GM19351 (cell line): Measurements from ENCODE around the gene DNMT3L.
A peak's percentile ranks its signal among the peaks of the same experiment; 100 is the strongest.
"Not testable (repeated sequence)": the region's sequence is repeated elsewhere in the genome, so short reads cannot be mapped to it uniquely, and the experiment has no call there.

Experiments used
- ATAC-seq: cut with Tn5 transposase; IDR thresholded peaks from one replicate; pipeline ENCODE4 v1.9.1; 2021; ENCODE audit warnings: mild to moderate bottlenecking, moderate library complexity; ENCODE audit not compliant: unreplicated experiment

Gene DNMT3L

DNA sequence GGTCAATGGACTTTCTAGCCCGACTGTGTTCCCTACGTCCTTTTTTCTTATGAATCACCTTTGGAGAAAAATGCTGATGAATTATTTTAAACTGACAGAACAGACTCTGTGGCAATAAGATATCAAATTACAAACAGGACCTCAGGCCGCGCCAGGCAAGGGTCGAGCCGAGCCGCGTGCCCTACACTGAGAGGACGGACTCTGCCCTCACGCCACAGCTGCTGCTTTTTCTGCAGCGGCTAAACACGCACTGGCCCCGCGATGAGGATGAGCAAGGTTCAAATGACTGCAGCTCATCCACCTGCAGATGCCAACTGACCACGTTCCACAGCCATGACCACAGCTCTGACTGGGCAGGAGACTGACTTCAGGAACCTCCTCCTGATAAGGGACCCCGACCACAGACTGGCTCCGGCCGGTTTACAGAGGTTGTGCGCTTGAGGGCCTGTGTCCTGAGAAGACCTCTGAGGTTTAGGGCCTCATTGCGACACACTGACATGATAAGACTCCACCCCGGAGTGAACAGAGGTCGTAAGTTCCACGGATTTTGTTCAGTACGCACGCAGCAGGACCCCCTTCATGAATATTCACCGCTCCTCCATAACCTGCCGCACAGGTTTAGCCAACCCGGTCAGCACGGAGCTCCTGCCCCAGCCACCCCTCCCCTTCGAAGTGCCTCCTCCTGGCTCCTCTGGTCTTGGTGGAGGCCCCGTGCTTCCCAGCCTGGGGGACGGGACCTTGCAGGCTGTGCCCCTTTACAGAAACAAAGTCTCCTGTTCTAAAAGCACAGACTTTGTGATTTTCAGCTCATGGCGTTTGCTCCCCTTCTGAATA, 12.3 kb downstream of the DNMT3L start:
- not testable (repeated sequence) for ATAC-seq

DNA sequence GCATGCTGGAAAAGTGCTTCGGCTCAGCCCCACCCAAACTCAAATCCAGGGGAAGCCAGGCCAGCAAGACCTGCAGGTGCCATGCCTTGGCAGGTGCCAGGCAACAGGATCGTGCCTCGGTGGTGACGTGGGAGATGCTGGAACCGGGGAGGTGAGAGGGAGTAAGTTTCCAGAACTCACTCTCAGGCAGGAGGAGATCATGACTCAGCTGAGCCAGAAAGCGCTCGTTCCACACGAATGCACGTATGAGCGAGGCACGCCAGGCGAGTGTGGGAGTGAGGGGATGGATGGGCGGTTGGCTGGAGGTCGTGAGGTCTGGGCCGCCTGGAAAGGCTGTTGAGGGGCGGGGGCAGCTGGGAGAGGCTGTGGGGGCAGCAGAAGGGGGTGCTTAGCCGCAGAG, 13.8 kb downstream of the DNMT3L start:
- not testable (repeated sequence) for ATAC-seq

DNA sequence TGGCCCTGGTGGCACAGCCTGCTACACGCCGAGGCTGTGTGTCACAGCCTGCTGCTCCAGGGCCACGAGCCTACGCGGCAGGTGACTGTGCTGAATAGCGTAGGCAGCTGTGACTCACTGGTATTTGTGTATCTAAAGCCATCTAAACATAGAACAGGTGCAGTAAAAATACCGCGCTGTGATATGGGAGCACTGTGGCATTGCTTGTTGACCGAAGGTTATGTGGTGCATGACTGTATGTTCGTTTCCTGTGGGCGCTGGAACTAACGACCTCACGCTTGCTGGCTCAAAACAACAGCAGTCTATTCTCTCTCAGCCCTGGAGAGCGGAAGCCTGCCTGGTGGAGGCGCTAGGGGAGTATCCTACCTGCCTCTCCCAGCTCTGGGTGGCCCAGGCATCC, 17.7 kb downstream of the DNMT3L start:
- ATAC-seq, result peak; percentile 47

DNA sequence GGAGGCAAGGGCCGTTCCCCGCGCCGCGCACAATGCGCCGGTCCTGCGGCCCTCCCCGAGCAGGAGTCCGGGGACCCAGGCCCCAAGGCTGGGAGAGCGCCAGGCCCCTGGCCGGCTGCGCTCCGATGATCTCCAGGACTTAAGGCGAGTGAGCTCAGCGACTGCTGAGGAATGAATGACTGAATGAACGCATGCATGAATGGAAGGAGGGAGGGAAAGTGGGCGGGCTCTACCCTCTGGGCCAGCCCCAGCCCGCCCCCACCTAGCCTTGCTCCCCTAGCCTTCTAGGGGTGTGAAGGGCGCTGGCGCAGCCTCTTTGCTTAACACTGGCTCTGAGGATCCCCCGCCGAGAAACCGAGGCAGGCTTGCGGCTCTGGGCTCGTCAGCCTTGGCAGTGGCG, 20.4 kb downstream of the DNMT3L start:
- ATAC-seq, result peak; percentile 34

DNA sequence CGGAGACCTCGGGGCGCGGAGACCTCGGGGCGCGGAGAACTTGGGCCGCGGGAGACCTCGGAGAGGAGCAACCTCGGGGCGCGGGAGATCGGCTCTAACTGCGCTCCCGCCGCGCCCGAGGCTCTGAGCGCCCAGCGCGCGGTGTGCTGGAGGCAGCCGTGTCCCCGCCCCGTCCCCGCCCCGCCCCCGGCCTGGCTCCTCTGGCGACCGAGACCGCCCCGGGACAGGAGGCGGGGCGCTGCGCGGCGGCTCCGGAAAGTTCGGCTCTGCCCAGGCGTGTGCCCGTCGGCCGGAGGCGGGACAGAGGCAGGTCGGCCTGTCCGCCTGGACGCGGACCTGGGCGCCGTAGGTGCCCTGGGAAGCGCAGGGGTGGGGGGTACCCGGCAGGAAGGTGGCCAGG, 20.9 kb downstream of the DNMT3L start, which contains the start of gene ICOSLG:
ICOSLG (minus strand) TSS at position 102 of the 400 bp plus-strand sequence. CDS start 126 bp downstream, outside the sequence.
- peak; percentile 38 for ATAC-seq

DNA sequence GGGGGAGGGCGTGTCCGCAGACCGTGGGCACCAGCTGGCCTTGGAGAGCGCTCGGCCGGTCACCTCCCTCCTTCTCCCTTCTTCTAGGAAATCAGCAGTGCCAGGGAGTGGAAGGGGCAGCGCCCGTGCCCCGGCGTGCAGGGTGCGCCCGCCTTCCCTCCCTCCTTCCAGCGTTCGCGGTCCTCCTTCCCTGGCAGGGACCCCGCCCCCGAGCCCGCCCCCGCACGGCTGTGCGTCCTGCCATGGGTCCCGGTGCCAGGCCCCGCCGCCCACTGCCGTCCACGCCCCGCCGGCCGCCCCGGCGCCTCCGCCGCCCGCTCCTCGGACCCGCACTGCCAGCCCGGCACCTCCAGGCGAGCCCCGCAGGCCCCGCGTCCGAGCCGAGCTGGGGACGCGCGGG, 21.3 kb downstream of the DNMT3L start:
- ATAC-seq, result not testable (repeated sequence)

DNA sequence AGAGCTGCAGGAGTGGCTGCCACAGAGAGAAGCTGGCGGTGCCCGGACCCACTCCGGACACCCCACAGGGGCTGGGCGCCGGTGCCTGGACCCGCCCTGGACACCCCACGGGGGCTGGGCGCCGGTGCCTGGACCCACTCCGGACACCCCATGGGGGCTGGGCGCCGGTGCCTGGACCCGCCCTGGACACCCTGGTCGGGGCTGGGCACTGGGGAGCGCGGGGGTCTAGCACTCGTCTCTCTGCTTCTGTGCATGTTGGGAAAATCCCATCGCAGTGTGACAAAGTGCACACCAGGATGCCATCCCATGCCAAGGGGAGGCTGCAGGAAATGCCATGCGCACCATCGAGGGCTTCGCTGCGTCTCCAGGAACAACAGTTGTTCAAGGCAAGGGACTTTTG, 32.1 kb downstream of the DNMT3L start:
- not testable (repeated sequence) for ATAC-seq

DNA sequence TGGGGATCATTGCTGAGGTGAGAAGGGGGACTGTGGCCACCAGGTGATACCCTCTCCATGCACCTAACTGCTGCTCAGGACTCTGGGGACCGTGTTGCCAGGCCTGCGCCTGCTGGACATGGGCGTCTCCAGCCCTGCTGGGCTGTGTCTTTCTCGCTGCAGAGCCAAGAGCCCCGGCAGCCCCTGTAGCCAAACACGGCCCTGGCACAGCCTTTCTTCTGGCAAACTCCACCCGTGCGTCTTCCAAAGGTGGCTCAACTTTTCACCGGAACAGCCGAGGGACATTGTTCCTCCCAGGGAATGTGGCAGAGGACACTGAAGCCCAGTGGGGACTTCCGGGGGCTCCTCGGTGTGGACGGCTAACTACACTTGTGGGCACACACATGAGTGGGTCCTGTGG, 33.6 kb downstream of the DNMT3L start:
- ATAC-seq, result not testable (repeated sequence)

DNA sequence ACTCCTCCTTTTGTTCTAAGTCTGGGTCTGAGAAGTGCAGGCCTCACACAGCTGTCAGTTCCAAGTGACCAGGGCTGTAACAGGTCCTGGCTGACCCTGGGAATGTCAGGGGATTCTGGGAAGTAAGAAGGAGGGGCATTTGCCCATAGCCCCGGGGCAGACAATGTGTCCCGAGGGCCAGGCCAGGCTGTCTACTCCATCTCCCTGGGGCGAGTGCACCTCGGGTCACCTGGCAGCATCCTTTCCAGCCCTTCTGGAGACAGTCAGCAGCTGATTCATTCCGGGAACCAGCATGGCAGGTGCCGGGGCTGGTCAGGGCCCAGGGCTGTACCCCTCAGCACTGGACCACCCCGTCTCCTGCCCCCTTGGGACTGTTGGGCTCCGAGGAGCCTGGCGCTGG, 34.1 kb downstream of the DNMT3L start:
- not testable (repeated sequence) for ATAC-seq

DNA sequence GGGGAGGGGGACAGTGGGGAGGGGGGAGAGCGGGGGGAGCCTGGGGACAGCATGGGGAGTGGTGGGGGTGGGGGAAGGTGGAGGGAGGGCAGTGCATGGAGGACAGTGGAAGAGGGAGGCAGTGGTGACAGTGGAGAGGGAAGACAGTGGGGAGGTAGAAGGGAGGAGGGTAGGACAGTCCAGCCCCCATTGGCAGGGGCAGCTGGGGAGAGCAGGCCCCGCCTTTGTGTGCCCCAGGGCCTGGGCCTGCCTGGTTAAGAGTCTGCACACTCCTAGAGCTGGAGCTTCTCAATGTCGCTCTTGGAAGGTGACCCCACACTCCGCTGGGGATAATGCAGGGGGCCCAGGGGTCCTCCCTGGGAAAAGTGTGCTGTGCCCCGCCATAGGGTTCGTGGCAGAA, 36.1 kb downstream of the DNMT3L start:
- not testable (repeated sequence) for ATAC-seq

DNA sequence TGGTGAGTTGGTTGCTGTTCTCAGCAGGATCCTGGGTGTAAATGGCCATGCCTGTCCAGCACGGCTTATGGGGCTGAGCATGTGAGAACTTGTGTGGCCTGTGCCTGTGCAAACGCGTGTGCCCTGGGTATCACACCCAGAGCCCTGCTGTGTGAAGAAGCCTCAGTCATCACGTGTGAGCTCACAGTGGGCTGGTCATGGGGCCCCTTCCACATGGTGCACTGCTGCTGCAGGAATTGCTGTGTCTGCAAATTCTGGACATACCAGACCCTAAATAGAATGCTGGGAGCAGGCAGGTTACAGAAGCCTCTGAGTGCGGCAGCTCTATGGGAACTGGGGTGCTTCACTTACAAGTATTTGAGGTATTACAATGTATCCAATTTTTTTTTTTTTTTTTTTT, 38.4 kb downstream of the DNMT3L start:
- ATAC-seq, result not testable (repeated sequence)

DNA sequence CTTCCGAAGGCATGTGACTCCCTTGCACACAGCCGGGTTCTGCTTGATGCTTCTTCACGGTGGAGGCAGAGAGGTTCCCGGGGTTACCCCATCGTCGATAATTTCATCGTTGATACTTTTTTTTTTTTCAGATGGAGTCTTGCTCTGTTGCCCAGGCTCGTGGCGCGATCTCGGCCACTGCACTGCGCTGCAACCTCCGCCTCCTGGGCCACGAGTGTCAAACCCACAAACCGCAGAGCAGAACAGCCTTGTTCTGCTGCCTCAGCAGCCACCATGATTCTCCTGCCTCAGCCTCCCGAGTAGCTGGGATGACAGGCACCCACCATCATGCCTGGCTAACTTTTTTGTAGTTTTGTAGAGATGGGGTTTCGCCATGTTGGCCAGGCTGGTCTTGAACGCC, 41.0 kb downstream of the DNMT3L start:
- ATAC-seq, result not testable (repeated sequence)

DNA sequence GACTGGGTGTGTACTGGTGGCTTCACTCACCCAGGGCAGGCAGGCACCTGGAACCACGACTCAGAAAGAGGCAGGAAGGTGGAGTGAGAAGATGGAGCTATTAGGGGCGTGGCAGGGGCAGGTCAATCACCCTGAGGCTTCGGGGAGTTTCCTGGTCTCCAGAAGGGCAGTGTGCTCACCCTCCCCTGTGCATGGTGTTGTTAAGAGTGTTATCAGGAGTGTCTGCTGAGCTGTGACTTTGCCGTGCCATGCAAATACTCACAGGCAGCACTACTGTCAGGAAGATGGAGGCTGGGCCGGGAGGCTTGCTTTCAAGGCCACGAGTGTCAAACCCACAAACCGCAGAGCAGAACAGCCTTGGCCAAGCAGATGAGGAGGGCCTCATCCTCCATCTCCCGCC, 43.2 kb downstream of the DNMT3L start:
- ATAC-seq, result not testable (repeated sequence)

DNA sequence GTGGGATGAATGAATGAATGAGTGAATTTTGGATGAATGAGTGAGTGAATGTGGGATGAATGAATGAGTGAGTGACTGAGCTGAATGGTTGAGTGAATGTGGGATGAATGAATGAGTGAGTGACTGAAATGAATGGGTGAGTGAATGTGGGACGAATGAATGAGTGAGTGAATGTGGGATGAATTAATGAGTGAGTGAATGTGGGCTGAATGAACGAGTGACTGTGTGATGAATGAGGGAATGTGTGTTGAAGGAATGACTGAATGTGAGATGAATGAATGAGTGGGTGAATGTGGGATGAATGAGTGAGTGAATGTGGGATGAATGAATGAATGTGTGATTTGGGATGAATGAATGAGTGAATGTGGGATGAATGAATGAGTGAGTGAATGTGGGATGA, 49.7 kb downstream of the DNMT3L start:
- ATAC-seq, result not testable (repeated sequence)

DNA sequence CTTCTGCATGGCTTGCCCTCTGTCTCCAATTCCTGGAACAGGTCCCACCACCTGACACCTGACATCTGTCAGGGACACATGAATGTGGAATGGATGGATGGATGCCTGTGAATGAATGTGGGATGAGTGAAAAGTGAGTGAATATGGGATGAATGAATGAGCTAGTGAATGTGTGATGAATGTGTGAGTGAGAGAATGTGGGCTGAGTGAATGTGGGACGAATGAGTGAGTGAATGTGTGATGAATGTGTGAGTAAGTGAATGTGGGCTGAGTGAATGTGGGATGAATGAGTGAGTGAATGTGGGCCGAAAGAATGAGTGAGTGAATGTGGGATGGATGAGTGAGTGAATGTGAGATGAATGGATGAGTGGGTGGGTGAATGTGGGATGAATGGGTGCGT, 50.1 kb downstream of the DNMT3L start:
- ATAC-seq, result not testable (repeated sequence)

DNA sequence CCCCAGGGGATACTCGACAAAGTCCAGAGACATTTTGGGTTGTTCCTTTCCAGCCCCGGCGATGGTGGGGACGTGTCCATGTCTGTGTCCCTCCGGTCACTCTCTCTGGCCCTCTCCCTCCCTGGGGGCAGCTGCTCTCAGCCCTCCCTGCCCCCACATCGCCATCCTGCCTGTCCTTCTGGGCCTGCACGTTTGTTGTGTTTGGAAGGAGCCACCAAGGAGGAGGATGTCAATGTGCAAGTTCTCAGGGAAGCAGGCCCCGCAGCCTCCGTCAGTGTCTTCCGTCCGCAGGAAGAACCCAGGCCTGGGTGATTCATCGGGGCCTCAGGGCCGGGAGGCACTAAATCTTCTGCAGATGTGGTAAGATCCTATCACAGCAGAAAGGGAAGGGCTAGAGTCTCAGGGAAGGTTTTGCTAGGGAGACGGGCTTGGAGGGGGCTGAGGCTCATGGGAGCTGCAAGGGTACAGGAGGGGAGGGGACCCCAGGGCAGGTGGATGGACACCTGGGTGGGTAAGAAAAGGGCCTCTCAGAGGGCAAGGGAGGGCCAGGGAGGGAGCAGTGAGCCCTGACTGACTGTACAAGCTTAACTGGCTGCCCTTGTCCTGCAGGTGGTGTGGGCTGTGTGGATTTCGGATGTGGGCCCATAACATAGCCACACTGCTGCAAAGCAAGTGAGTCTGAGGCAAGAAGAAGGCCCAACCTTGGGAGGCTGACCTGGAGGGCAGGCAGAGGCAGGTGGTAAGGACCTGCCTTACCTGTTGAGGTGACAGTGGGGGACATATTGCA, 53.6 kb downstream of the DNMT3L start:
- ATAC-seq, result not testable (repeated sequence)

DNA sequence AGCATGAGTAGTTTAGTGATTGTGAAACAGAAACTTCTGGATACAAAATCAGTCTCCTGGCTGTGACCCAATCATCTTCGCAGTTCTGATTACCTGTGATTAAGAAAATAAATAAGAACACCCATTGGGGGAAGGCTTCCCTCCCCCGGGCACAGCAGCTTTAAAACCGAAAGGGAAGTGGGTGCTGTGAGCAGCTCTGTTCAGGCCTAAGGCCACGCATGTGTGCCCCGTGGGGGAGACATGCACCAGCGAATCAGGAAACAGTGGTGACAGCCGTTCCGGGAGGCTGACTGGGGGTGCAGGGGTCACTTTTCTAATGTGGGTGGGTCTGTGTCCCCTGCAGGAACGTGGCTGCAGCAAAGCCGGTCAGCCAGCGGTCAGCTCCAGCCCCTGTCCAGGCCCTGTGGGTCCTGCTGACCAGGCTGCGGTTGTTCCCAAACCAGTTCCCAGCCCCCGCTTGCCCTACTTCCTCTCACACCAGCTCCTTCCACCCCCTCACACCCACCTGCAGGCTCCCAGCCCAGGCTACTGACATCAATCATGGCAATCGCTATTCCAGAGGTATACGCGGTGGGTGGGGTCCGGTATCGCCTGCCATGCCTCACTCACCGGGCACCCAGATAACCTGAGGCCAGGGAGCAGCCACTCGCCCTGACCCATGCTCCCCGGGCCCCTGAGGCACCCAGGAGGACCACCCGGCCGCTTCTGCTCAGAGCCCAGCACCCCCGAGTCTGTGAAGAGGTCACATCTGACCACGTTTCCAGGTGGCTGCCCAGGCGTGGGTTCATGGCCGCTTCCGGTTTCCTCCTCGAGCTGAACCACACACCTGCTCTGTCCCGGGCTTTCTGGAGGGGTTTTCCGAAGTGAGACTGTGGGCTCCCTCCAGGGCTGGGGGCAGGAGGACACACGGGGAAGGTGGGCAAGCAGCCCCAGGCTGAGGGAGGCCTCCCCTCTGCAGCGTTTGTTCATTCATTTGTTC, 54.7 kb downstream of the DNMT3L start:
- ATAC-seq, result peak; percentile 59

DNA sequence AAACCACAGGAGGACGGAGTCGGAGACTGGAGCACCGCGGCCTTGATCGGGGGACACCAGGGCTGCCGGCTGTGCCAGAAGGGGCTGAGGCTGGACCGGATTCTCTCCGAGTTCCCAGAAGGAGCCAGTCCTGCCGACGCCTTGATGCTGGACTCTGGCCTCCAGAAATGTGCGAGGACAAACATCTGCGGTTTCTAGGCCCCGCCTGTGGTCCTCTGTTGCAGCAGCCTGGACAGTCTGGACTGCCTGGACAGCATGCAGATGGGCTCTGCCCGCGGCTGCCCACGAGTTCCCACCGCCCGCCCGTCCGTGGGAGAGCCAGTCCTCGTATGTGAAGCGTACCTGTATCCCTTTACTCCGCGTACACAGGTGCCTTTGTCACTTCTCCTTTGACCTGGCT, 55.5 kb downstream of the DNMT3L start:
- not testable (repeated sequence) for ATAC-seq

DNA sequence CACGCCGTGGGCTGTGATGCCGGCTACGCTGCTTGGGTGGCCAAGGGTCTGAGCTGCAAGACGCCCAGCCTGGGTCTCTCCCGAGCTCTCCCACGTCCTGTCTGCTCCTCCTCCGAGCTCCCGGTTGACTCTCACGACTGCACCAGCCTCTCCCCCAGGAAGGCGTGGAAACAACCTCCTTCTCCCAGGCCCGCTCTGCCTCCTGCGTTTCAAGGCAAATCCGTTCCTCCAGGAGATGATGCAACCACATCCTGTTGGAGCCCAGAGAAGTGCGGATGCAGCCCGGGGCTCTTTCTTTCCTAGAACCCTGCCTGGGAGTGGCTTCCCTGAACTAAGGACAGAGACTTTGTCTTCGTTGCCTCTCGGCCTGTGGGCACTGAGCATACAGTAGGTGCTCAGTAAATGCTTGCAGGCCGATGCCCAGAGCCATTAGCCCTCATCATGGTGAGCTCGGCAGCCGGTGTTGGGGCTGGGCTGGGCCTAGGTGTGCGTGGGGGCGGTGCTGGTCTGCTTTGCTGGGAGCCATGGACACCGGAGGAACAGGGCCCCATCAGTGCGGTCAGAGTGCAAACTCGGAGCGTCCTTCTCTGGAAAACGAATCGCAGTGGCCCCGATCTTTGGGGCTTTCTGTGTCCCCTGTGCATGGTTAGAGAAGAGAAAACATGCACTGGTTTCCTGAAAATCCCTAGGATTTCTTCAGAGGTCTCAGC, 59.0 kb downstream of the DNMT3L start:
- ATAC-seq, result not testable (repeated sequence)

DNA sequence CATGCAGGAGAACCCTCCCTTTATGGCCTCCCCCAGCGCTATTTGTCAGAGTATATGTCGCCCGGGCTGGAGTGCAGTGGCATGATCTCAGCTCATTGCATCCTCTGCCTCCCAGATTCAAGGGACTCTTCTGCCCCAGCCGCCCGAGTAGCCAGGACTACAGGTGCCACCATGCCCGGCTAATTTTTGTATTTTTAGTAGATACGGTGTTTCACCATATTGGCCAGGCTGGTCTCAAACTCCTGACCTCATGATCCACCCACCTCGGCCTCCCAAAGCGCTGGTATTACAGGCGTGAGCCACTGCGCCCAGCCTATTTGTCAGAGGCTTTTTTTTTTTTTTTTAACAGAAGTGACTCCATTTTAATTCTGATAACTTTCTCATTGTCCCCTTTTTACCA, 61.7 kb downstream of the DNMT3L start:
- ATAC-seq, result not testable (repeated sequence)
